GM18517 (cell line): ENCODE results near the gene RSBN1.
"Not testable (repeated sequence)": the region's sequence is repeated elsewhere in the genome, so short reads cannot be mapped to it uniquely, and the experiment has no call there.

Source experiments
- ATAC-seq: cut with Tn5 transposase; IDR thresholded peaks from one replicate; pipeline ENCODE4 v1.9.1; 2021; ENCODE audit warnings: mild to moderate bottlenecking, moderate library complexity; ENCODE audit not compliant: unreplicated experiment

The RSBN1 gene

DNA sequence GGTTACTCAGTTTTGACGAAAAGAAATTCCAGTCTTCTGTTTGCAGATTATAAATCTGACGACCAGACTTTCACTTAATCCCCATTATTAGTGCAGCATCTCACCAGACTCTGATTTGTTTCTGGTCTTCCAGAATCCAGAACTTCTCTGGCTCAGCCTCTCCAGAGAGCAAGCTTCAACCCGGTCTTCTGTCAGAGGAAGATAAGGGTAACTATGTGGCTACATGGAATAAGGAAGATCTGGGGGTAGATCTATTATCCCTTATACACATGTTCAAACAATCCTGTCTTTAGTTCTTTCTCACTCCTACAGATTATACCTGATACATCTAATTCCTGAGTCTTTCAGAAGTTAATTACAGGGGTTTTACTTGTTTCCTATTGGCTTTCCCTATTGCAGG lies 62.9 kb downstream of the RSBN1 start:
- ATAC-seq, result no peak

- no peak for ATAC-seq
Measured at GRCh38 chr1:113747376-113747775, 64.9 kb downstream of the RSBN1 start.

- no peak for ATAC-seq
Measured at GRCh38 chr1:113745425-113745824, 66.9 kb downstream of the RSBN1 start.

DNA sequence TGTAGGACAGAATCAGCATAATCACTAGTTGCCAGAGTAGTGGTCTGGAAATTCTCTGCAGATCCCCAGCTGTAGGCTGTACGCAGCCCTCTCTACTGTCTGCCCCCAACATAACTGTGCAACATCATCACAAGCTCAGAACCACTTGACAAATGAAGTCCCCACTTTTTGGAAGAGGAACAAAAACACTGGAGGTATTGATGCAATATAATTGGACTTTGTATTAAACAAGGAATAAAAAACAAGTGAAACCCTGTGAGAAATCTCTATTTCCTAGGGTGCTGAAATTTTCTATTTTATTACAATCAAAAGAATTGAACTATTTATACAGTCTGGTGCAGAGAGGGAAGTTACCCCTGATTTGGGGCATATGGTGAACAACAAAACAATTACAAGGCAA lies 68.2 kb downstream of the RSBN1 start:
- ATAC-seq, result no peak

DNA sequence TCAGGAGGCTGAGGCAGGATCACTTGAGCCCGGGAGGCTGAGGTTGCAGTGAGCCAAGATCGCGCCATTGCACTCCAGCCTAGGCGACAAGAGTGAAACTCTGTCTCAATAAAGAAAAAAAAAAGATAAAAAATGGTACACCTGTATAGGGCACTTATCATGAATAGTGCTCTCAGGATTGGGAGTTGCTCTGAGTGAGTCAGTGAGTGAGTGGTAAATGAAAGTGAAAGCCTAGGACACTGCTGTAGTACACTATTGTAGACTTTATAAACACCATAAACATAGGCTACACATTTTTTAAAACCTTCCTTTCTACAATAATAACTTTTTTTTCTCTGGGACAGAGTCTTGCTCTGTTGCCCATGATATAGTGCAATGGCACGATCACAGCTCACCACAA lies 69.8 kb downstream of the RSBN1 start:
- ATAC-seq, result peak; percentile 61

DNA sequence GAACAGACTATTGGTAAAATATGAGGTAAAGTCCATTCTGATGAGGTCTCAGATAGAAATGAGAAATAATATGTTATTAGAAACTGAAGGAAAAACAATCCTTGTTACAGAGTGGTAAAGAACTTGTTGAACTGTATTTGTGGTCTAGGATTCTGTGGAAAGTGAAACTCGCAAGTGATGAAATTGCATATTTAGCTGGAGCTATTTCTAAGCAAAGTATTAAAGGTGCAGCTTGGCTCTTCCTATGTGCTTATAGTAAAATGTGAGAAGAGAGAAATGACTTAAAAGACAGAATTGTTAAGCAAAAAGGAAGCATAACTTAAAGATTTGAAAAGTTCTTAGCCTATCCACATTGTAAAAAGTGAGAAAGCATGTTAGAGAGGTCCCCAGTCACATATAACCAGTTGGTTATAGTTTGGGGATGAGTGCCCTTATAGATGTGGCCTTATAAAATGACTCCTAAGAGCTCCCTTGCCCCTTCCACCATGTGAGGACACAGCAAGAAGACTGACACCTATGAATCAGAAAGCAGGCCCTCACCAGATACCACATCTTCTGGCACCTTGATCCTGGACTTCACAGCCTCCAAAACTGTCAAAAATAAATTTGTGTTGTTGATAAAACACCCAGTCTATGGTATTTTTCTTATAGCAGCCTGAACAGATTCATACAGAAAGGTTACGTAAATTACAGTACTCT lies 77.8 kb downstream of the RSBN1 start:
- no peak for ATAC-seq

DNA sequence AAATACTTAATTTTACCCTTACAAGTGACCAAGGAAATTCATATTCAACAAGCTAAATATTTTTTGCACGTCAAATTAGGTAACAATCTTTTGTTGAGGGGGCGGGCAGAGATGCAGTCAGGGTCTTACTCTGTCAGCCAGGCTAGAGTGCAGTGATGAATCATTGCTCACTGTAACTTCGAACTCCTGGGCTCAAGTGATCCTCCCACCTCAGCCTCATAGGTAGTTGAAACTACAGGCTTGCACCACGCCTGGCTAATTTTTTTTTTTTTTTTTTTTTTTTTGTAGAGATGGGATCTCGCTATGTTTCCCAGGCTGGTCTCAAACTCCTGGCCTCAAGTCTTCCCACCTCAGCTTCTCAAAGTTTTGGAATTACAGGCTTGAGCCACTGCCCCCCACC lies 79.5 kb downstream of the RSBN1 start:
- ATAC-seq, result no peak

GRCh38 chr1:113721010-113721409 lies 91.3 kb downstream of the RSBN1 start:
- ATAC-seq, result no peak

DNA sequence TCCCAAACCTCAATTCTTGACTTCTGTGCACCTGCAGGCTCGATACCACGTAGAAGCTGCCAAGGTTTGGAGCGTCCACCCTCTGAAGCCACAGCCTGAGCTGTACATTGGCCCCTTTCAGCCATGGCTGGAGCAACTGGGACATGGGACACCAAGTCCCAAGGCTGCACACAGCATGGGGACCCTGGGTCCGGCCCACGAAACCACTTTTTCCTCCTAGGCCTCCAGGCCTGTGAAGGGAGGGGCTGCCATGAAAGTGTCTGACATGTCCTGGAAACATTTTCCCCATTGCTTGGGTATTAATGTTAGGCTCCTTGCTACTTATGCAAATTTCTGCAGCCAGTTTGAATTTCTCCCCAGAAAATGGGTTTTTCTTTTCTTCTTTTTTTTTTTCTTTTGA lies 93.7 kb downstream of the RSBN1 start:
- not testable (repeated sequence) for ATAC-seq

GRCh38 chr1:113717506-113717905 lies 94.8 kb downstream of the RSBN1 start:
- not testable (repeated sequence) for ATAC-seq

DNA sequence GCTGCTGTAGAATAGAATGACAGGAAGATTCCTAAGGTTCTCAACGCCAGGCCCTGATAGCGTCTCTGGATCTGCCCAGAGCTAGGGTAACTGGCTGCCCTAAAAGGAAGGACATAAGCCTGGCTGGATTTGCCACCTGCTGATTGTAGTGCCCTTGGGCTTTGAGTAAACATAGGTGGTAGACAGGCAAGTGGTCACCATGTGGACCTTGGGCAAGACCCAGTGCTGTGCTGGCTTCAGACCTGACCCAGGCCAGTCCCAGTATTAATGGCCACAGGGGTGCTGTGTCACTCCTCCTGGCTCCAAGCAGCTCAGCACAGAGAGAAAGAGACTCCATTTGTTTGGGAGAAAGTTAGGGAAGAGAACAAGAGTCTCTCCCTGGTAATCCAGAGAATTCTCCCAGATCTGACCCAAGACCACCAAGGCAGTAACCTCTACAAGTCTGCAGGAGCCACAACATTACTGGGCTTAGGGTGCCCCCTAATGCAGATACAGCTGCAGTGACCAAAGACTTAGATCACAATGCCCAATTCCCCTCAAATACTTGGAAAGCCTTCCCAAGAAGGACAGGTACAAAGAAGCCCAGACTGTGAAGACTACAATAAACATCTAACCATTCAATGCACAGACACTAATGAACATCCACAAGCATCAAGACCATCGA lies 97.5 kb downstream of the RSBN1 start:
- ATAC-seq, result no peak
